GM11168 (cell line): Measurements from ENCODE around the gene VSIG4.

Source experiments
- in situ Hi-C: fragments of 300-500 bp; cut with MboI; formaldehyde crosslinking; loops from one replicate; pipeline ENCODE4 v1.12.0; 2022; ENCODE audit warnings: low sequenced_read_pairs; ENCODE audit not compliant: unreplicated experiment

Gene VSIG4

DNA sequence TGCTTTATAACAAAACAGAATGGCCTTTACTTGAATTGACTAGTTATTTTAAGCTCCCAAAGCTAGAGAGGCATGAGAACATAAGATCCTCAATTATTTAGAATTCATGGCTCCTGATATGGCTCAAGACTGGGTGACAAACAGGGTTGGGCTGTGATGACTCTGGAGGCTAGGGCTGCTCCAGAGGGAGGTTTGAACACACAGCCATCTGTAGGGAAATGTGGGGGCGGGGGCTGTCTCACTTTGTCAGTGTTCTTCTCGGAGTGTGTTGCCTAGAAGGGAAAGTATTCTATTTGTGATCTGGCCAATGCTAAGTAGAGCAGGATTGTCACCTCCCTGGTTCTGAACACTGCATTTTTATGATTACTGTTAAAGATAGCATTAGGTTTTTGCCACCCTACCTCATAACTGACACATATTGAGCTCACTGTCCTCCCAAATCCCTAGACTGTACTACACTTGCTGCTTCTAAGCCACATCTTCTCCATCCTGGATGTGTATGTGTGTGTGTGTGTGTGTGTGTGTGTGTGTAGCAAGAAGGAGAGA, 45.9 kb downstream of the VSIG4 start:
- in situ Hi-C loops: loop anchor here (10.0 to 25.0 kb wide), 2 partner anchors 257 to 409 kb away; no protein-coding TSS in a partner anchor

DNA sequence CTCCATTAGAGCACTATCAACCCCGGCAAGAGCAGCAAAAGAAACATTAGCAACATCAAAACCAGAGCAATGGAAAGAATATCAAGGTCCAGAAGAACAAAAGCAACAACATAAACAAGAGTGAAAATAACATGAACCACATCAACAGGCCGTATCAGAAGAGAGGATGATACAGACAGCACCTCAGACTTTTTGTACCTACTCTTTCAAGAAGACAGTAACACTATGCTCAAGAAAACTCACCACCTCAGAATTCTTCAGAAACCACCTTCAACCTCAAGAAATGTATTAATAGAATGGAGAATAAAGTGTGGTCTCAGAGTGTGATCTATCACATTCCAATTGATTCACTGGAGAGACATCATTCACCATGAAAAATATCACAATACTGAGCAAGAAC, 46.5 kb downstream of the VSIG4 start:
- in situ Hi-C loops: loop anchor here (10.0 to 25.0 kb wide), 2 partner anchors 256 to 409 kb away; no protein-coding TSS in a partner anchor

DNA sequence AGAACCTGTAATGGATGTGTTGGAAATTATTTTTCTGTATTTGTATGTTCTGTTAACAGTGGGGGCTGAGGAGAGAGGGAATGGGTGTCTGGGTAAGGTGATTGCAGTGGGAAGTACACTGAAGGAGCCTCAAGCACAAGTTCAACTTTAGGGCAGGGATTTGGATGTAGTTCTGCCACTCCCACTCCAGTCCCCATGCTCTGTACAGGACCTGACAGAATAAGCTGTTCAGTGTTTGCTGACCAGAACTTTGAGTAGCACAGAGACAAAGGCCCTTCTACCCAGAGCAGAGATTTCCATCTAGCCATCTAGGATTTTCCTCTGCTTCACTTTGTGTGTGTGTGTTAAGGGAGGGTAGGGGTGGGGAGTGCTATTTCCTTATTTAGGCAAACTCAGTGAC, 49.2 kb downstream of the VSIG4 start:
- in situ Hi-C loops: loop anchor here (10.0 to 25.0 kb wide), 2 partner anchors 253 to 406 kb away; no protein-coding TSS in a partner anchor

DNA sequence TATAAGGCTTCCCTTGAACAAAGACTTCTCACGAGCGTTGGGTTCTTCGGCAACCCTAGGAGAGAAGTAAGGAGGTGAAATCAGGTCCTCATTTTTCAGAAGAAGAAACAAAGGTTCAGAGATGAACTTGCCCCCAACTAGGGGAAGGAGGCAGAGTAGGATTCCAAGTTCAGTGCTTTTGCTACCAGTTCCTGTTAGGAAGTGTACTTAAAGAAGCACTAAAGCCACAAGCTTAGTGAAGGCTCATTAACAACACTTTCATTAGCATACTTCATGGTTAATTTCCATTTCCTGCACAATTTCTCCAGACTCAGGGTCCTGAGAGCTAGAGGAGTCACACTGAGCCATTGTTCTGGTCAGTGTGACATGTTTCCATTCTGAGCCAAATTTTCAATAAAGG, 52.1 kb downstream of the VSIG4 start:
- in situ Hi-C loops: loop anchor here (25.0 kb wide), 1 partner anchor 251 kb away; no protein-coding TSS in a partner anchor

DNA sequence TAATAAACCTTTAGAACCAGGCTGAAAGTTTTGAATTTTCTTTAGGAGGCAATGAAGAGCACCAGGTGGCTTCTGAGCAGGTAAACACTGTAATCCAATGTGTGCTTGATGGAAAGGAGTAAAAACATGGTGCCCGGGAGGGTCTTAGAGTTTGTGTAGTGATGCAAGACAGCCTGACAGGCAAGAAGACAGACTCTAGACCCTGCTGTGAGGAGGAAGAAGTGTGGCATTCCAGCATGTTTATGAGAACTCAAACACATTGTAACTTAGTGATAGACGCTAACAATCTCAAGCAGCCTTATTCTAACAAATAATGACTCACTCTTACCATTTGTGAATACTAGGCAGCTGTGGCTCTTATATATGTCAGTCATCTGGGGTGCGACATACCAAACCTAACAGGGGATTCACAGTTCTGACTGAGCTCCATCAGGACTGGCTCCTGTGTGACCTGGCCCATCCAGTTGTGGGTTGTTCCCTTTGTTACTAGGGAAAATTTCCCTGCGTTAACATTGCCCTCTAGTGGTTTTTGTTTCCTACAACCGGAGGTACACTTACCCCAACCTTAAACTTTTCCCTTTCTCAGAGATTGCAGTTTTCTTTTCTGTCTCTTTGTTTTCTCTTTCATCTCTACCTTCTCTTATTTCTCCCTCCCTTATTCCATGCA, 53.8 kb downstream of the VSIG4 start:
- in situ Hi-C loops: loop anchor here (25.0 kb wide), 1 partner anchor 249 kb away; no protein-coding TSS in a partner anchor

DNA sequence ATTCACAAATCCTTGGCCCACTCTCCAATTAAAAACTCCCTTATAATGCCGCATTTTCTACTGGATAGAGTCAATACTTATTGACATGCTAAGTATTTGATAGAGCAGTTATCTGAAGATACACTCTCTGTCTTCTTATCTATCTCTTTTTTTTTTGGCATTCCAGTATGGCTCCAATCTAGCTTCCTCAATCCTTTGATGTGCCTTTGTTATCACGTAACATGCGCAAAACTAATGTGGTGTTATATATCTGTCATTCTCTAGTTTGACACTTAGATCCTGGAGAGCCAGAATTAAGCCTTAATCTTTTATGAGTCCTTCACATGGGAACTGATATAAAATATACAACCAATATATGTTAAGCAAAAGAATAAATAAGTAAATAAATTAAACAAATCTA, 54.7 kb downstream of the VSIG4 start:
- in situ Hi-C loops: loop anchor here (25.0 kb wide), 1 partner anchor 248 kb away; no protein-coding TSS in a partner anchor

DNA sequence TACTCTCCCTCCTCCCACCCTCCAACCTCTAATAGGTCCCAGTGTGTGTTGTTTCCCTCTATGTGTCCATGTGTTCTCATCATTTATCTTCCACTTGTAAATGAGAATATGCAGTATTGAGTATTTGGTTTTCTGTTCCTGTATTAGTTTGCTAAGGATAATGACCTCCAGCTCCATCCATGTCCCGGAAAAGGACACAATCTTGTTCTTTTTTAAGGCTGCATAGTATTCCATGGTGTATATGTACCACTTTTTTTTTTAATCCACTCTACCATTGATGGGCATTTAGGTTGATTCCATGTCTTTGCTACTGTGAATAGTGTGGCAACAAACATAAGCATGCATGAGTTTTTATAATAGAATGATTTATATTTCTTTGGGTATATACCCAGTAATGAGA, 62.7 kb downstream of the VSIG4 start:
- in situ Hi-C loops: loop anchor here (25.0 kb wide), 1 partner anchor 240 kb away; no protein-coding TSS in a partner anchor

DNA sequence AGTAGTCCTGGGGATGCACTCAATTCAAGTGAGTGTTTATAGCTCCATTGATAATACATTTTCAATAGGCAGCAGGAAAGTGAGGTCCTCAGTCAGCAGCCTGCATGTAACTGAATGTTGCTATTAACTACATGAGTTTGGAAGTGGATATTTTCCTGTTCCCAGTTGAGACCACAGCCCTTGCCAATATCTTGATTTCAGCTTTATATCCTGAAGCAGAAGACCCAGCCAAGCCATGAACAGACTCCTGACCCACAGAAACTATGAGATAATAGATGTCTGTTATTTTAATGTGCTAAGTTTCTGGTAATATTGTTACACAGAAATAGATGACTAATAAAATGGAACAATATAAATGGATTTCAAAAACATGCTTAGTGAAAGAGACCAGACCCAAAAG, 63.7 kb downstream of the VSIG4 start:
- in situ Hi-C loops: loop anchor here (25.0 kb wide), 1 partner anchor 239 kb away; no protein-coding TSS in a partner anchor

DNA sequence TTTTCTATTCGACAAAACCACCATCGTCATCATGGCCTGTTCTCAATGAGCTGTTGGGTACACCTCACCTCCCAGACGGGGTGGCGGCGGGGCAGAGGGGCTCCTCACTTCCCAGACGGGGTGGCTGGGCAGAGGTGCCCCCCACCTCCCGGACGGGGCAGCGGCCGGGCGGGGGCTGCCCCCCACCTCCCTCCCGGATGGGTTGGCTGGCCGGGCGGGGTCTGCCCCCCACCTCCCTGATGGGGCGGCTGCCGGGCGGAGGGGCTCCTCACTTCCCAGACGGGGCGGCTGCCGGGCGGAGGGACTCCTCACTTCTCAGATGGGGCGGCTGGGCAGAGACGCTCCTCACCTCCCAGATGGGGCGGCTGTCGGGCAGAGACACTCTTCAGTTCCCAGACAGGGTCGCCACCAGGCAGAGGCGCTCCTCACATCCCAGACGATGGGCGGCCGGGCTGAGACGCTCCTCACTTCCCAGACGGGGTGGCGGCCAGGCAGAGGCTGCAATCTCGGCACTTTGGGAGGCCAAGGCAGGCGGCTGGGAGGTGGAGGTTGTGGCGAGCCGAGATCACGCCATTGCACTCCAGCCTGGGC, 64.6 kb downstream of the VSIG4 start:
- in situ Hi-C loops: loop anchor here (25.0 kb wide), 1 partner anchor 238 kb away; no protein-coding TSS in a partner anchor
